ENCODE data around the gene ABCA2.

ABCA2 gene

DNA sequence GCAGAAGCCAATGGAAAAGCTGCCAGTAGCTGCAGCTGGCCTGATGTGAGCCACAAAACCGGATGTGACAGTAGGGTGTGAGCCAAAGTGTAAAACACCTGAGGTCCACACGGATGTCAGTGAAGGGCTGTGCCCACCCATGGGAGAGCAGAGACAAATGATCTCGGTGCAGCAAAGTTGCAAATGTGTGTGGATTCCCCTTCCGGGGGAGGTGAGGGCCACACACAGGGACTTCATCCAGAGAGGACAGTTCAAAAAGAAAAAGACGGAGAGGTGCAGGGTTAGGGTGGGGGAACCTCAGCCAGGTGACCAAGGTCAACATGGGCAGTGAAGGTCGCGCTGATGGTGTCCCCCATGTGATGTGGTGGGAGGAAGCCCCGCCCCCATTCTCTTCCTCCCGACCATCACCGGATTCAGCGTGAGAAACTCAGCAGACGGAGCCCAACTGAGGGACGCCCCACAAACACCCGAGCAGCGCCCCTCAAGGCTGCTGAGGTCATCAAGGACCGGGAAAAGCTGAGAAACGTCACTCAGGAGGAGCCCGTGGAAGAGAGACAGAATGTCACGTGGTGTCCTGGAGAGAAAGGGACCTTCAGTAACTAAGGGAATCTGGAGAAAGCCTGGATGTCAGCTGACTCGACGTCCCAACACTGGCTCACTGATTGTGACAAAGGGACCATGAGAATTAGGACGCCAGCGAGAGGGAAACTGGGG, 62.1 kb downstream of the ABCA2 start:
- H3K36me3 ChIP-seq (ENCODE audit: low read length), result no peaks in the 10 kb centered on the region
- H3K4me3 ChIP-seq (ENCODE audit: insufficient read depth, low read length, poor library complexity, severe bottlenecking), result no peak overlapping the region
- no peaks in the 10 kb centered on the region for H3F3A ChIP-seq (ENCODE audit: insufficient read depth)
- no peak overlapping the region for H3K27ac ChIP-seq (ENCODE audit: low read depth, low read length)
- no peaks in the 10 kb centered on the region for H3K9me2 ChIP-seq (replicated peaks; ENCODE audit: insufficient read depth, low read length)
- no peaks in the 10 kb centered on the region for H4K20me1 ChIP-seq (ENCODE audit: low read depth, low read length)
- 0 out of 2 replicates have a peak, but pooled peaks have one; percentile 69 for TF ChIP-seq EZH2phosphoT487 (conservative IDR thresholded peaks at IDR 0.05; ENCODE audit: low read length)
- TF ChIP-seq, protein P1, sequence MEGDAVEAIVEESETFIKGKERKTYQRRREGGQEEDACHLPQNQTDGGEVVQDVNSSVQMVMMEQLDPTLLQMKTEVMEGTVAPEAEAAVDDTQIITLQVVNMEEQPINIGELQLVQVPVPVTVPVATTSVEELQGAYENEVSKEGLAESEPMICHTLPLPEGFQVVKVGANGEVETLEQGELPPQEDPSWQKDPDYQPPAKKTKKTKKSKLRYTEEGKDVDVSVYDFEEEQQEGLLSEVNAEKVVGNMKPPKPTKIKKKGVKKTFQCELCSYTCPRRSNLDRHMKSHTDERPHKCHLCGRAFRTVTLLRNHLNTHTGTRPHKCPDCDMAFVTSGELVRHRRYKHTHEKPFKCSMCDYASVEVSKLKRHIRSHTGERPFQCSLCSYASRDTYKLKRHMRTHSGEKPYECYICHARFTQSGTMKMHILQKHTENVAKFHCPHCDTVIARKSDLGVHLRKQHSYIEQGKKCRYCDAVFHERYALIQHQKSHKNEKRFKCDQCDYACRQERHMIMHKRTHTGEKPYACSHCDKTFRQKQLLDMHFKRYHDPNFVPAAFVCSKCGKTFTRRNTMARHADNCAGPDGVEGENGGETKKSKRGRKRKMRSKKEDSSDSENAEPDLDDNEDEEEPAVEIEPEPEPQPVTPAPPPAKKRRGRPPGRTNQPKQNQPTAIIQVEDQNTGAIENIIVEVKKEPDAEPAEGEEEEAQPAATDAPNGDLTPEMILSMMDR (IDR thresholded peaks at IDR 0.05; ENCODE audit: insufficient read depth, low read length, poor library complexity, severe bottlenecking), result no peak
- H3K9me3 ChIP-seq (ENCODE audit: insufficient read depth, low read length), result no peaks in the 10 kb centered on the region
- no peaks in the 10 kb centered on the region for H3K79me2 ChIP-seq (ENCODE audit: insufficient read depth, low read length)
- H3K27me3 ChIP-seq (ENCODE audit: low read length), result no peaks in the 10 kb centered on the region
- peak overlapping the region; percentile 37 for H3K4me2 ChIP-seq (ENCODE audit: low read depth, low read length, poor library complexity, severe bottlenecking)
- H2AFZ ChIP-seq (ENCODE audit: low read depth, low read length, severe bottlenecking), result peak overlapping the region; percentile 54
- no peak overlapping the region; the same call in 1 of the 2 replicates for H3K9ac ChIP-seq (ENCODE audit: low read length)

DNA sequence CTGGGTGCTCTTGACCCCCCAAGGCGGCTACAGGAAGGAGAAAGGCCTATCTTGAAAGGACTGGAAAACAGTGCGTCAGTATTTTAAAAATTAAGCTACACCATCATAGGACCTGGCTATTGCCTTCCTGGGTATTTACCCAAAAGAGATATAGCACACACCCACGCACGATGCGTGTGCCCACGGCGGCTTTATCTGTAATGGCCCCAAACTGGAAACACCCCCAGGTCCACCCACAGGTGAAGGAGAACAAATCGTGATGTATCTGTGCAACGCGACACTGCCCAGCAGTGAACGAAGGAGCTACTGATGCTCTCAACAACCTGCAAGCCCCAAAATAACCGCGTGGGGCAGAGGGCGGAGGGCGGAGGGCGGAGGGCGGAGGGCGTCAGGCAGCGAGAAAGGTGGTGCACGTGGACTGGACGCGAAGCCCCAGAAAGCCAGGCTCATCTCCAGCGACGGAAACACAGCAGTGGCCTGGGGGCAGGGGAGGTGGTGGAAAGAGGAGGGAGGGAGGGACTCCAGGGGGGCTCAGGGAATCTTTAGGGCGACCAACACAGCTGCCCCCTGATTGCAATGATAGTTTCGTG, 63.1 kb downstream of the ABCA2 start:
- Histone ChIP-seq H3K9ac (ENCODE audit: low read length) (no peak overlapping the region), H3K27ac (ENCODE audit: low read depth, low read length) (no peak overlapping the region), H3K36me3 (ENCODE audit: low read length) (no peaks in the 10 kb centered on the region), H2AFZ (ENCODE audit: low read depth, low read length, severe bottlenecking) (no peak overlapping the region), H3K9me2 (replicated peaks; ENCODE audit: insufficient read depth, low read length) (no peaks in the 10 kb centered on the region), H4K20me1 (ENCODE audit: low read depth, low read length) (no peaks in the 10 kb centered on the region), H3K9me3 (ENCODE audit: insufficient read depth, low read length) (no peaks in the 10 kb centered on the region), H3K4me2 (ENCODE audit: low read depth, low read length, poor library complexity, severe bottlenecking) (no peak overlapping the region), H3K4me3 (ENCODE audit: insufficient read depth, low read length, poor library complexity, severe bottlenecking) (no peak overlapping the region), H3K27me3 (ENCODE audit: low read length) (no peaks in the 10 kb centered on the region), H3K79me2 (ENCODE audit: insufficient read depth, low read length) (no peaks in the 10 kb centered on the region), H3F3A (ENCODE audit: insufficient read depth) (no peaks in the 10 kb centered on the region)
- TF ChIP-seq EZH2phosphoT487 (conservative IDR thresholded peaks at IDR 0.05; ENCODE audit: low read length), result no peak
- TF ChIP-seq, protein P1 (IDR thresholded peaks at IDR 0.05; ENCODE audit: insufficient read depth, low read length, poor library complexity, severe bottlenecking), result no peak

DNA sequence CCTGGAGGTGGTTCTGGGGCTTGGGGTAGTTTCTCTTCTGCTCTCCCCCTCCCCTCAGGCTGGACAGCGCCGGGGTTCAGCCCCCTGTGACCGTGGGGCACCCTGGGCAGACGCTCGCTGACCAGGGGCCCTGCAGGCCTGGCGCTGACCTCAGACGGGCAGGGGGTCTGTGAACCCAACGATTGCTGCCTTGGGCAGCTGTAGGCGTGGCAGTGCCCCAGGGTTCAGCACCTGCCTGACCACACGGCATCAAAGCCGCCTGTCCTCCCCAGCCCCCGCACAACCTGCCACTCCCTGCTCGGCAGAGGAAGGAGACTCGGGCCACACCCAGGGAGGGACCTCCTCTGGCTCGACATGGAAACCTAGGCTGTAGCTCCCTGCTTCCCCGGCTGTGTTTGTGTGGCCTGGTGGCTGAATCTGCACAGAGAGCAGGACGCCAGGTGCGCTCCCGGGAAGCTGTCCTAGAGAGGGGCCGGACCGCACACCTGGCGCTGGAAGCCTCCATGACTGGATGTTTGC, 63.8 kb downstream of the ABCA2 start:
- Histone ChIP-seq H3F3A (ENCODE audit: insufficient read depth) (no peaks in the 10 kb centered on the region), H3K36me3 (ENCODE audit: low read length) (no peaks in the 10 kb centered on the region), H3K79me2 (ENCODE audit: insufficient read depth, low read length) (no peaks in the 10 kb centered on the region), H3K27ac (ENCODE audit: low read depth, low read length) (no peak overlapping the region), H3K4me2 (ENCODE audit: low read depth, low read length, poor library complexity, severe bottlenecking) (no peak overlapping the region), H3K9ac (ENCODE audit: low read length) (no peak overlapping the region), H4K20me1 (ENCODE audit: low read depth, low read length) (no peaks in the 10 kb centered on the region), H3K4me3 (ENCODE audit: insufficient read depth, low read length, poor library complexity, severe bottlenecking) (no peak overlapping the region), H2AFZ (ENCODE audit: low read depth, low read length, severe bottlenecking) (no peak overlapping the region), H3K9me3 (ENCODE audit: insufficient read depth, low read length) (no peaks in the 10 kb centered on the region), H3K27me3 (ENCODE audit: low read length) (no peaks in the 10 kb centered on the region), H3K9me2 (replicated peaks; ENCODE audit: insufficient read depth, low read length) (no peaks in the 10 kb centered on the region)
- TF ChIP-seq, protein P1 (IDR thresholded peaks at IDR 0.05; ENCODE audit: insufficient read depth, low read length, poor library complexity, severe bottlenecking), result no peak
- no peak for TF ChIP-seq EZH2phosphoT487 (conservative IDR thresholded peaks at IDR 0.05; ENCODE audit: low read length)
